ENCODE results near the gene ALG5.

ALG5 gene

GRCh38 chr13:36999054-36999714 lies at the start of gene ALG5:
Gene ALG5, minus strand, starts transcription at chr13:36999340. Its CDS starts 40 bp downstream, at chr13:36999300.
- peak; percentile 82 to 86 for DNase-seq (ENCODE audit: low read depth in 2 of 2)

GRCh38 chr13:37047846-37048245 lies 48.7 kb upstream of the ALG5 start:
- DNase-seq (ENCODE audit: low read depth in 2 of 2), result no peak

DNA sequence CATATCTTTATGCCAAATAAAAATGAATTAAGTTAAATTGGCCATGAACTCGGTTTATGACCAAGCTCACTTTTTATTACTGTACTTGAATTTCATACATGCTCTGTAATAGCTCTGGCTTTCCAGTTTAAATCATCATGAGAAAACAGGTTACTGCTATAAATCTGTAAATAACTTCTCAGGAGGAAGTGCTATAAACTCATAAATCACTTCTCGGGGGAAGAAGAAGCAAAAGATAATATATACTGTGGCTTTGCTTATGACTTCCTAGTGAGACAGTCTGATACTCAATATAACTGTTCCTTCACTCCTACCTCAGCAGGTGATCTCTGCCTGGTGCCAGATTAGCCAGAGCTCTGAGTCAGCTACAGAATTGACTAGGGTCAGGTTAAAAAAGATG lies 47.9 kb upstream of the ALG5 start:
- DNase-seq (ENCODE audit: low read depth in 2 of 2), result no peak

DNA sequence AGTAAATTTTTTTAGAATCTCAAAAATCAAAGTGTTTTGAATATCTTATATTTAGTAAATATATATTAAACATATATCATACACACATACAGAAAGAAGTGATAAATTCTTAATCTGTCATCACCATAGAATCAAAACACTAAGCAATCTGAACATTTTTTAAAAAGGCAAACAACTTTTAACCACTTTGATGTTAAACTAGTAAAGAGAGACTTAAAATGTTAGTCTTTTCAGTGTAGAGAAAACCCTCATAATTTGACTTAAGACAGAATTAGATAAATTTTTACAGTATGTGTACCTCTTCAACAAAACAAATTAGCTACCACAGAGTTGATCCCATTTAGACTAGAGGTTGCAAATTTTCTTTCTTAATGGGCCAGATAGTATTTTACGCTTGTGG lies 46.9 kb upstream of the ALG5 start:
- no peak for DNase-seq (ENCODE audit: low read depth in 2 of 2)

- DNase-seq (ENCODE audit: low read depth in 2 of 2), result no peak
Observed at GRCh38 chr13:37040789-37041188, 41.6 kb upstream of the ALG5 start.

DNA sequence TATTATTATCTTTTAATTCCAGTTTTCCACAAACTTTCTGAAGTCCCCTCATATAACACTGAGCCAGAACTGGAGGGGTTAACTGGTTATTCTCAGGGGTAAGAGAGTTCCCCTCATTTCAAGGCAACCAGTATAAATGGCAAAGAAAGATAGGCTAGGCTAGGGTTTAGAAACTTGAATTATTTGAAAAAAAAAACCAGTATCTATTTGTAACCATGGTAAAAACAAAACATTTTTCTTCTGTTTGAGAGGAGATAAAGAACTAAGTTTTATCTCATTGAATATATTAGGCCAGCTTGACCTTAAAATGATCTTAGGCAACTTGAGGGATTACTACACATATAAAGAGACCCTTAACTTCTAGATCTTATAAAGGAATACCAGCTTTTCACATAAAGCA lies 40.8 kb upstream of the ALG5 start:
- no peak for DNase-seq (ENCODE audit: low read depth in 2 of 2)

GRCh38 chr13:37037241-37037640 lies 38.1 kb upstream of the ALG5 start:
- no peak for DNase-seq (ENCODE audit: low read depth in 2 of 2)

DNA sequence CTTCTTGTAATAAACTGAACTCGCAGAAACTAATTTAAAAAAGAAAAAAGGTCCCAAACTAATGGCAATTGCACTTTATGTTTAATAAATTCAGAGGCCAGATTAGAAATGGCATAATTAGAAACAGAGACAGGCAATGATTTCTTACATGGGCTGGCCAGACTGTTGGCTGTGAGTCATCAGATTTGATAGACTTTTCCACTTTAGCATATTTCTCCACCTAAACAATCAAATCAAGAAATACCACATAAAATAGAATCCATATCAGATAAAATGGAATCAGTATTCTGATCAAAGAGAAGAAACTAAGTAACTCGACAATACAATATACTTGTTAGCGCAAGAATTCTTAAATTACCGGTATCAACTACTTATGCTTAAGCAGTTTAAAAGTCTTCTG lies 30.5 kb upstream of the ALG5 start:
- no peak for DNase-seq (ENCODE audit: low read depth in 2 of 2)

DNA sequence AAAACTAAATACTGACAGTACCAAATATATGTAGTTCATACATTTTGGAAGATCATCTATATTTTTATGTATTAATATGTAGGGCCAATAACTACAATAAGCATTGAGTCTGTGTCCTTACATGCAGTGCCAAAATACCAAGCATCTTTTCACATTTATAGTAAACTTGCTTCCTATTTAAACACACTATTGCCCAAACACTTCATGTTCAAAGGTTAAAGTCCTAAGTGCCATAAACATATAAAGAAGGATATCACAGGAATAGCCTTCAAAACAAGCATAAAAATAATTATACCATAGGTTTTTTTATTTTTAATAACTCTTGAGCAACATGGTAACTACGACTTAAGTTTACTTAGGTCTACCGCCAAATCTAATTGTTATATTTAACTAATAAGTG lies 28.5 kb upstream of the ALG5 start:
- no peak for DNase-seq (ENCODE audit: low read depth in 2 of 2)

- DNase-seq (ENCODE audit: low read depth in 2 of 2), result no peak
Observed at GRCh38 chr13:37026771-37027170, 27.6 kb upstream of the ALG5 start.

DNA sequence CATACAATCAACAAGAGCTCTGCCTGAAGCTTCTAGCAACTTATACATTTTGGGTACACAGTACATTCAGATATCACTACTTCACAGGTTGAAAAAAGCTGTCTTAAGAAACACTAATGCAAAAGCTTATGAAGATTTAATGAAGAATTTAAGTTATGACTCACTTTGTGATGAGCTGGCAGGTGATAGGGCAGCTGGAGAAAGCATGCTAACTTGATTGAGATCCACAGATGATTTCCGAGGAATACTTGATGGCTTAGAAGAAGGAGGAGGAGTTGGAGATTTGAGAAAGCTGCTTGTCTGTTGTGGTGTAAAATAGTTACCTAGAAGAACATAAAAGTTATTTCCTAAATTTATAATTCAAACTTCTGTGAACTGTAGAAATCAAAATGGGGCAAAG lies 24.7 kb upstream of the ALG5 start:
- DNase-seq (ENCODE audit: low read depth in 2 of 2), result no peak

DNA sequence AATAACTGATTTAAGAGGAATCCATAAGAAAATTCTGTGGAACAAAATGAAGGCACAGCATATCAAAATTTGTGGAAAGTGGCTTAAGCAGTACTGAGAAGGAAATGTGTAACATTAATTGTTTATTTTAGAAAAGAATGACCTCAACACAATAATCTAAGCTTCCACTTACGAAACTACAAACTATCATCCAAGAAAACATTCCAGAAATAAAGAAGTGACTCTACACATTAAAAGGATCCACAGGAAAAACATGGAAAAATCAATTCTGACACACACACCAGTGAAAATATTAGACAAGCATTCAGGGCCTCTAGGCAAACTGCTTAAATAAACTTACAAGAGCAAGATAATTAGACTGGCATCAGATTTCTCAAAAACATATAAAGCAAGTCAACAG lies 15.5 kb upstream of the ALG5 start:
- no peak for DNase-seq (ENCODE audit: low read depth in 2 of 2)

- DNase-seq (ENCODE audit: low read depth in 2 of 2), result no peak
Observed at GRCh38 chr13:37011788-37012187, 12.6 kb upstream of the ALG5 start.

DNA sequence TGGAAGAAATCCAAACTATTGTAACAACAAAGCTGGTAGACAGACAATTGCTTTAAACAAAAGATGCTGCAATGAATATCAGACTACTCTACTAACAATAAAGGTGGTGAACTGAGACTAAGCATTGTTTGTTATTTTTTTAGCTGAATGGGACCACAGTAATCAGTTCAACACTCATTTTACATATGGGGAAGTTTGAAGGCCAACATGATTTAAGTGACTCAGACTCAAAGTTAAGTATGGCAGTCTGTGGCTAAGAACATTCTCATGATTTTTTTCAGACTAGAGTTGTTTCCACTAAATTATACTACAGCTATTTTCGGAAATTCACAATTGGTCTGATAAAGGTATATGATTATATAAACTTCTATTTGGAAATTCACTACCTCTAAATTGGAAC lies 11.9 kb upstream of the ALG5 start:
- no peak for DNase-seq (ENCODE audit: low read depth in 2 of 2)

DNA sequence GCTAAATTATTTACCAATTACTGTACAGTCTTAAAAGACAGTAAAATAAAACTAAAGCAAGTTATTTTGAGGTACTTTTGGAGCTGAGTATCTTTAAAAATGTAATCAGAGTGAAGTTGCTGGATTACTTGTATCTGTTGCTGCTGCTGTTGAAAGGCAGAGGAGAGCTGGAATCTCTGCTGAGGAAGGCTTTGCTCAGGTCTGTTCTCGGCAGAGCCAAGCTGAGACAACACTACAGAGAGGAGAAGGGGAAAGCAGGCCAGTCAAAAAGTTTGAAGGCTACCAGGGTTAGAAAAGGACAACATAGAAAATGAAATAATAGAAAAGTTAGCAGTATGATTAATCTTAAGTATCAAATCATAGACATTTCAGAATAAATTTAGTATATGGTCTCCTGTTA lies 11.3 kb upstream of the ALG5 start:
- DNase-seq (ENCODE audit: low read depth in 2 of 2), result no peak

DNA sequence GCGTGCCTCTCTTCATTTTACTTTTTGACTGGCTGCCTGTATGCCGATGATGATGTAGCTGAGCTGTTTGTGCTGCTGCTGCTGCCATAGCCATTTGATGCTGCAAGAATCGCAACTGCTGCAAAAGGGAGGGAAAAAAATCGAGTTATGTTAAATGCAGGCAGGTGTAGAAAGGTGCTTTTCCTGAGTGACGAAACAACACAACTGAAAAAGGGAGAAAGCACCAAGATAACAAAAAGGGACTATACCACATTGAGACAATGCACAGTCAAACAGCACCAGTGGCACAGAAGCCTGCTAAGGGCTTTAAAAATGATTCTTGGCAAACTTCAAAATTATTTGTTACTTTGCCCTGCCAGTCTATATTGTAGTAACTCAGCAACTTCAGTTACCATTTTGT lies 10.6 kb upstream of the ALG5 start:
- no peak for DNase-seq (ENCODE audit: low read depth in 2 of 2)

DNA sequence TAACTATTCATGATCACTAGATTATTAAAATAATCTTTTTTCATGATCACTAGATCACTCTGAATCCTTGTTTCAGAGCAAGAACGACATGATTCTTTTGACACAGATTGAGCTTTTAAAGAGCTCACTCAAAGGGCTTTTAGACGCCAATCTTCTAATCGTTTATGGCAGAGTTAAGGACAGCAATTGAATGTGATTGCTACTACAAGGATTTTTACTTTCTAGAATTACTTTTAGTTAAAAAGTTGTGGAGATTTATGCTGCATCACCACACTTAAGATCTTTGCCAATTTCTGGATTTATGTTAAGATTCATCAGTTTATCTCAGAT lies 2.7 kb upstream of the ALG5 start:
- DNase-seq (ENCODE audit: low read depth in 2 of 2), result no peak

DNA sequence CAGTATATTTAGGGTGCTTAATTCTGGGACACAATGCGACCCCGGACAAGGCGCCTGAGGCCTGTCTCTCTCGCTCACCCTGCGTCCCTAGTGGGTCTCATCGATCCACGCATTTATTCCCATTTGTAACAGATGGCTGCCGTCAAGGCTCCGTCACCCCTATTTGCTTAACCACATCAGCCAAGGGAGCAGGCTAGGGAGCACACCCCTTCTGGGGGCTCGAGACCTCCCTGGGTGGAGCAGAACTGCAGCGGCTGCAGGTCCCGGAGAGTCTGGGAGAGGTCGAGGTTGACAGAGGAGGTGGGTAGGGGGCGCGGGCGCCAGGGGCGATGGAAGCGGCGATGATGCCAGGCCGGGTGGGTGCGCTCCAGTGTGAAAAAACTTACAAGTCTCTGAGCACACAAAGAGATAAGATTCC lies 507 bp downstream of the ALG5 start:
- DNase-seq (ENCODE audit: low read depth in 2 of 2), result peak in 1 of 2 experiments; percentile 7

DNA sequence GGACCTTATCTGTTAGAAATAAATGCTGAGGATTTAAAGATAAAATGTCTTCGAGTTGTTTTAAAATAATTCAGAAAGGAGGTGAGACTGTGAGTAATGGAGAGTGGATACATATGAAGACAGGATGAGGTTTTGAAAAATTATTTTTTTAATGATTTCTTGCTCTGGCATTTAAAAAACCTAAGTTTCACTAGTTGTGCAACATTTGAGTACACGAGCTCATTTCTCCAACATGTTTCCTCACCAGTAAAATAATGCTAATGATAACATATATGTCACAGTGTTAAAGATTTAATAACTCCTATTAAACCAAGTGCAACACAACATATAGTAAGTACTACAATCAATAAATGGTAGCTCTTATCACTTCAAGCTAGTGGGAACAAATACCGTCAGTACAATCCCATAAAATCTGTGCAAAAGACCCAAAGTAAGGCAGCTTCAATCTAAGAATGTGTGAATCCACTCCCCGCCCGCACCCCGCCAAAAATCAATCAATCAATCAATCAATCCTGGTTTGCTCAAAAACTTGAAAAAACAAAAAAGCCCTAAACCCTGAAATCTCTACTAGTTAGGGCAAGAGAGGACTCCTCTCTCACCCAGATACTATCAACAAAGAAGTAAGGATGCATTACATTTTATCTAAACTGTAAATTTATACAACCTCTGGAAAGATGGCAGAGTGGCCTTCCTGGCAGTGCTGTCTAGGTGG lies 1.3 kb downstream of the ALG5 start:
- DNase-seq (ENCODE audit: low read depth in 2 of 2), result no peak

GRCh38 chr13:36992362-36992761 lies 6.8 kb downstream of the ALG5 start:
- DNase-seq (ENCODE audit: low read depth in 2 of 2), result no peak

DNA sequence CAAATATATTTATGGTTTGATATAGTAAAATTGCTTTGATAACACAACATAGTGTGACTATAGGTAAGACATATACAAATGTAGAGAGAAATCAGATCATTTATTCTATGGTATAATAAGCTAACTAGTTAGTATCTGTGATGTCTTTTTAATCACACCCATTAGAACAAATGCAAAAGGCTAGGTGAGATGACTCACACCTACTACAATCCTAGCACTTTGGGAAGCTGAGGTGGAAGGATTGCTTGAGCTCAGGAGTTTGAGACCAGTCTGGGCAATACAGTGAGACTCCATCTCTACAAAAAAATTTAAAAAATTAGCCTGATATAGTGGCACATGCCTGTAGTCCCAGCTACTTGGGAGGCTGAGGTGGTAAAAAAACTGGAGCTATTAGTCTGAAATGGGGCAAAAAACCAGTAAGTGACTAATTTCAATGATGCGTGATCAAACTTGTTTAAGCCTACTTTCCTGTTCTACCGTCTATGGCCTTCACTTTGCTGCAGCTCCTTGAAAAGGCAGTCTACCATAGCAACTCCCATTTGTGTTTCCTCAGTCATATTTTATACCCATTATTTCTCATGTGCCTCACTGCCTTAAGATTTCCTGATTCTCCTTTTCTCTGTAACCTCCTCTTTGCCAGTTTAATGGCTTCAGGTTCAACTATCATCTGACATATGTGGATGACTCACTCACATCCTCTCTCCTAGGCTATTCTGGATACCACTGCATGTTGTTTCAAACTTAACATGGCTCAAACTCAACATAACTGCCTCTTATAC lies 12.5 kb downstream of the ALG5 start:
- no peak for DNase-seq (ENCODE audit: low read depth in 2 of 2)

- no peak for DNase-seq (ENCODE audit: low read depth in 2 of 2)
Observed at GRCh38 chr13:36981156-36981743, 17.9 kb downstream of the ALG5 start.
